A549 (cell line): Measurements from ENCODE around the gene SNAP25. TPM values are rescaled to one million over a fixed set of nuclear protein-coding genes. Genes with fewer than 3 reads are reported as not detected.

Source experiments
- ATAC-seq, 2 experiments: fragments of 200-7000 bp in 1 of 2; fragments of >200 bp in 1 of 2; cut with Nextera tagmentation in 1 of 2; cut with Tn5 transposase in 1 of 2; 3 replicates each; pipeline versions ENCODE4 v1.8.0 to v1.9.1; 2018 to 2020; ENCODE audit warnings: mild to moderate bottlenecking in 1 of 2, moderate library complexity in 1 of 2
- CTCF ChIA-PET: fragments of 300-600 bp; sonication (Branson Sonifier 250); formaldehyde crosslinking; extraction: SDS; loops from one replicate; lab custom pipeline; 2021; ENCODE audit warnings: antibody characterized with exemption, inconsistent platforms; lab: Yijun Ruan, JAX
- POLR2A ChIA-PET: fragments of 350-600 bp; formaldehyde crosslinking; extraction: SDS; loops from one replicate; lab custom pipeline; 2021; ENCODE audit warnings: antibody characterized with exemption, inconsistent platforms; lab: Yijun Ruan, JAX
- DNase-seq, 2 experiments: peaks; one replicate each; pipeline versions ENCODE4 v3.0.0 to v3.0.0-alpha.2; 2011 to 2016; ENCODE audit warnings: low read depth in 1 of 2, low spot score in 1 of 2
- FAIRE-seq: peaks from 2 replicates; lab custom pipeline; 2011; peaks lifted over from hg19 to GRCh38; lab: Jason Lieb, UNC
- H3K27ac ChIP-seq, 2 experiments: fragments of >200 bp; sonication (Bioruptor Twin); formaldehyde crosslinking; 3 replicates each; pipeline ENCODE4 v1.5.1; 2016 to 2017
- H3K4me1 ChIP-seq: fragments of >200 bp; sonication (Bioruptor Twin); formaldehyde crosslinking; 3 replicates; pipeline ENCODE4 v1.6.1; 2016
- H3K4me2 ChIP-seq: fragments of >200 bp; sonication (Bioruptor Twin); formaldehyde crosslinking; 3 replicates; pipeline ENCODE4 v1.6.1; 2016
- H3K4me3 ChIP-seq: fragments of >200 bp; sonication (Bioruptor Twin); formaldehyde crosslinking; 3 replicates; pipeline ENCODE4 v1.5.1; 2016
- H3K9me3 ChIP-seq: fragments of >200 bp; sonication (Bioruptor Twin); formaldehyde crosslinking; 3 replicates; pipeline ENCODE4 v1.6.1; 2016
- BHLHE40 ChIP-seq: IDR thresholded peaks from 2 replicates; pipeline ENCODE4 v1.6.1; 2012; ENCODE audit warnings: low read depth, low read length, inconsistent platforms
- CBX2 ChIP-seq: fragments of 200-600 bp; sonication (generic); IDR thresholded peaks from 2 replicates; pipeline ENCODE4 v1.6.1; 2016; ENCODE audit warnings: low read depth, mild to moderate bottlenecking, borderline replicate concordance
- CBX8 ChIP-seq: fragments of 200-600 bp; sonication (generic); IDR thresholded peaks from 2 replicates; pipeline ENCODE4 v1.6.1; 2016
- CEBPB ChIP-seq, 2 experiments: fragments of >200 bp in 1 of 2; sonication (Bioruptor Twin) in 1 of 2; formaldehyde crosslinking in 1 of 2; IDR thresholded peaks; 2 replicates each; pipeline ENCODE4 v1.6.1; 2012 to 2016
- EP300 ChIP-seq, 2 experiments: fragments of >200 bp; sonication (Bioruptor Twin); formaldehyde crosslinking; IDR thresholded peaks; 2 replicates in 1 of 2; 3 replicates in 1 of 2; pipeline ENCODE4 v1.6.1; 2016 to 2017
- HDAC2 ChIP-seq: fragments of 200-600 bp; sonication (generic); IDR thresholded peaks from 2 replicates; pipeline ENCODE4 v1.6.1; 2016
- HEYL ChIP-seq: fragments of 250-450 bp; sonication (Bioruptor Pico); IDR thresholded peaks from 2 replicates; pipeline ENCODE4 v1.8.0; 2021; ENCODE audit warnings: mild to moderate bottlenecking, moderate library complexity
- HOXB13 ChIP-seq: fragments of 250-450 bp; sonication (Bioruptor Pico); IDR thresholded peaks from 2 replicates; pipeline ENCODE4 v1.5.0; 2020; ENCODE audit warnings: low read depth, mild to moderate bottlenecking, moderate library complexity
- HOXB5 ChIP-seq: fragments of 250-450 bp; sonication (Bioruptor Pico); IDR thresholded peaks from 2 replicates; pipeline ENCODE4 v1.5.0; 2020; ENCODE audit warnings: mild to moderate bottlenecking, moderate library complexity
- JUN ChIP-seq, 2 experiments: fragments of >200 bp; sonication (Bioruptor Twin); formaldehyde crosslinking; IDR thresholded peaks; 2 replicates in 1 of 2; 3 replicates in 1 of 2; pipeline ENCODE4 v1.6.1; 2016 to 2017
- KDM5A ChIP-seq: fragments of 200-600 bp; sonication (generic); IDR thresholded peaks from 2 replicates; pipeline ENCODE4 v1.6.1; 2016; ENCODE audit warnings: antibody characterized with exemption, mild to moderate bottlenecking
- MAZ ChIP-seq: fragments of 150-350 bp; IDR thresholded peaks from 2 replicates; pipeline ENCODE4 v1.6.1; 2014; ENCODE audit warnings: antibody characterized with exemption, low read depth, low read length, borderline replicate concordance
- MYC ChIP-seq: IDR thresholded peaks from 2 replicates; pipeline ENCODE4 v1.6.1; 2012; ENCODE audit warnings: mild to moderate bottlenecking, inconsistent platforms, low read length, improper control_type of control experiment, borderline replicate concordance
- NFE2L2 ChIP-seq: fragments of 150-350 bp; conservative IDR thresholded peaks from 2 replicates; pipeline ENCODE4 v1.6.1; 2014; ENCODE audit warnings: low read length
- NR3C1 ChIP-seq: fragments of >200 bp; sonication (Bioruptor Twin); formaldehyde crosslinking; IDR thresholded peaks from 3 replicates; pipeline ENCODE4 v1.6.1; 2017
- PHF8 ChIP-seq: fragments of 200-600 bp; sonication (generic); IDR thresholded peaks from 2 replicates; pipeline ENCODE4 v1.6.1; 2016; ENCODE audit warnings: low read depth, mild to moderate bottlenecking, antibody characterized with exemption, moderate library complexity, borderline replicate concordance
- POLR2AphosphoS2 ChIP-seq: conservative IDR thresholded peaks from 2 replicates; pipeline ENCODE4 v1.6.1; 2012; ENCODE audit warnings: low read length, improper control_type of control experiment, inconsistent platforms
- RAD21 ChIP-seq, 2 experiments: fragments of >200 bp in 1 of 2; sonication (Bioruptor Twin) in 1 of 2; formaldehyde crosslinking in 1 of 2; IDR thresholded peaks in 1 of 2; conservative IDR thresholded peaks in 1 of 2; 2 replicates in 1 of 2; 3 replicates in 1 of 2; pipeline ENCODE4 v1.6.1; 2012 to 2018; ENCODE audit warnings: inconsistent platforms in 1 of 2
- RARB ChIP-seq: fragments of 250-450 bp; sonication (Bioruptor Pico); IDR thresholded peaks from 2 replicates; pipeline ENCODE4 v1.8.0; 2021; ENCODE audit warnings: mild to moderate bottlenecking, moderate library complexity
- RCOR1 ChIP-seq: fragments of 150-350 bp; IDR thresholded peaks from 2 replicates; pipeline ENCODE4 v1.6.1; 2014; ENCODE audit warnings: antibody characterized with exemption, low read length, low read depth
- RFX5 ChIP-seq: fragments of 450-650 bp; IDR thresholded peaks from 2 replicates; pipeline ENCODE4 v1.7.1; 2014; ENCODE audit warnings: antibody characterized with exemption, mild to moderate bottlenecking, moderate library complexity
- SMC3 ChIP-seq: fragments of >200 bp; sonication (Bioruptor Twin); formaldehyde crosslinking; IDR thresholded peaks from 3 replicates; pipeline ENCODE4 v1.6.1; 2018; ENCODE audit warnings: inconsistent platforms
- SREBF2 ChIP-seq: fragments of 450-650 bp; IDR thresholded peaks from 2 replicates; pipeline ENCODE4 v1.6.1; 2014; ENCODE audit warnings: mild to moderate bottlenecking, moderate library complexity
- TP53 ChIP-seq: fragments of 250-450 bp; sonication (Bioruptor Pico); IDR thresholded peaks from 2 replicates; pipeline ENCODE4 v1.5.0; 2021; ENCODE audit warnings: mild to moderate bottlenecking, moderate library complexity
- ZC3H11A ChIP-seq: fragments of 450-650 bp; IDR thresholded peaks from 2 replicates; pipeline ENCODE4 v1.6.1; 2014; ENCODE audit warnings: antibody characterized with exemption, mild to moderate bottlenecking
- ZFP36 ChIP-seq: fragments of 450-650 bp; IDR thresholded peaks from 2 replicates; pipeline ENCODE4 v1.6.1; 2014; ENCODE audit warnings: borderline replicate concordance; ENCODE audit not compliant: partially characterized antibody
- ZNF302 ChIP-seq: fragments of 250-450 bp; sonication (Bioruptor Pico); IDR thresholded peaks from 2 replicates; pipeline ENCODE4 v1.9.0; 2021; ENCODE audit warnings: inconsistent platforms, mild to moderate bottlenecking, moderate library complexity
- WGBS: methylation state at CpG from one replicate; pipeline ENCODE4 v1.1.6; 2017; ENCODE audit errors: missing lambda C conversion rate; 5-methylcytosine and 5-hydroxymethylcytosine counted together
- polyA plus RNA-seq, 4 experiments: library from polyadenylated mRNA; depleted of rRNA in 3 of 4; stranded (reverse); fragments of >200 nt; fragmentation: RNase III in 1 of 4; extraction: RNeasy Plus Mini Kit Qiagen cat#74134 plus additional on column Dnase treatment in 1 of 4; gene quantifications; 2 replicates in 3 of 4; 3 replicates in 1 of 4; pipeline ENCODE4 v1.2.3, GENCODE V29; 2011 to 2017
- TF ChIP-seq, protein P1 (sequence below): IDR thresholded peaks from 2 replicates; pipeline ENCODE4 v1.6.1; 2012; ENCODE audit warnings: low read depth, borderline replicate concordance
- TF ChIP-seq, protein P2 (sequence below): fragments of >200 bp; sonication (Bioruptor Twin); formaldehyde crosslinking; IDR thresholded peaks from 2 replicates; pipeline ENCODE4 v1.6.1; 2016
- TF ChIP-seq, protein P3 (sequence below): fragments of 250-450 bp; sonication (Bioruptor Pico); IDR thresholded peaks from 2 replicates; pipeline ENCODE4 v1.5.0; 2021; ENCODE audit warnings: mild to moderate bottlenecking, moderate library complexity, borderline replicate concordance
- TF ChIP-seq, protein P4 (sequence below): IDR thresholded peaks from 2 replicates; pipeline ENCODE4 v1.6.1; 2012
- TF ChIP-seq, protein P5 (sequence below): fragments of 200-600 bp; sonication (generic); IDR thresholded peaks from 2 replicates; pipeline ENCODE4 v1.6.1; 2016; ENCODE audit warnings: antibody characterized with exemption, mild to moderate bottlenecking, moderate library complexity

The SNAP25 gene
- polyA plus RNA-seq, 2 of the 4 experiments (the other 2 are of a cell fraction): 39.6 to 53.6 TPM

DNA sequence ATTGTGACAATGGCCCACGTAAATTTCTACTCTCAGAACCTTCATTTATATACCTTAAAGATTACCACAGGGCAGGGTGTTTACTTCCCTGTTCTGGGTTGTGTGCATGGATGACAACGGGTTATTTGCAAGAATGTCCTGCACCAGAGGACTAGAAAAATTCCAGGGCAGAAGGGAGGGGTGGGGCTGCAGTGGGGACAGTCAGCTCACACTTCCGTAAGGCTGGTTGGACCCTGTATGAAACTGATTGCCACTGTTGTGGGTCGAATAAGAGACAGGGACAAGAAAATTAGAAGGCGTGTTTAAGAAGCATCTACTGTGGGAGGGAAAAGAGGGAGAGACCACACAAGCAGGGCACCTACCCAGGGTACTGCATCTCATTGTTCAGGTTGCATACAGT lies 96.5 kb downstream of the SNAP25 start:
- peak overlapping the region; percentile 43; the same call in 2 of the 3 replicates for H3K4me2 ChIP-seq
- H3K4me1 ChIP-seq: peaks cover 38% of the 10 kb centered on the region
- peak overlapping the region; percentile 50 to 83 for H3K27ac ChIP-seq
- ChIA-PET CTCF (interaction anchor here (1.4 to 3.7 kb wide), 4 partner anchors 17 to 337 kb away, joined by 3 to 20 read pairs (median 10); no protein-coding TSS in a partner anchor), POLR2A (interaction anchor here (1.0 to 1.5 kb wide), 2 partner anchors 103 to 112 kb away, joined by 3 read pairs; no protein-coding TSS in a partner anchor)
- TF ChIP-seq JUN (IDR thresholded peaks at IDR 0.05) (no peak), NFE2L2 (no peak), TP53 (CRISPR knock-in tag) (no peak), MYC (no peak), BHLHE40 (no peak), RARB (CRISPR knock-in tag) (no peak), POLR2AphosphoS2 (no peak), HDAC2 (no peak), NR3C1 (no peak), SREBF2 (no peak), ZNF302 (CRISPR knock-in tag) (no peak), CBX8 (no peak), PHF8 (no peak), RAD21 (conservative IDR thresholded peaks at IDR 0.05 in 1 of 2, IDR thresholded peaks at IDR 0.05 in 1 of 2) (no peak), HEYL (CRISPR knock-in tag) (no peak), CBX2 (no peak), HOXB5 (CRISPR knock-in tag) (no peak)
- TF ChIP-seq, protein P1, sequence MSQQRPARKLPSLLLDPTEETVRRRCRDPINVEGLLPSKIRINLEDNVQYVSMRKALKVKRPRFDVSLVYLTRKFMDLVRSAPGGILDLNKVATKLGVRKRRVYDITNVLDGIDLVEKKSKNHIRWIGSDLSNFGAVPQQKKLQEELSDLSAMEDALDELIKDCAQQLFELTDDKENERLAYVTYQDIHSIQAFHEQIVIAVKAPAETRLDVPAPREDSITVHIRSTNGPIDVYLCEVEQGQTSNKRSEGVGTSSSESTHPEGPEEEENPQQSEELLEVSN: no peak
- TF ChIP-seq, protein P2, sequence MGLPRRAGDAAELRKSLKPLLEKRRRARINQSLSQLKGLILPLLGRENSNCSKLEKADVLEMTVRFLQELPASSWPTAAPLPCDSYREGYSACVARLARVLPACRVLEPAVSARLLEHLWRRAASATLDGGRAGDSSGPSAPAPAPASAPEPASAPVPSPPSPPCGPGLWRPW: no peak
- DNase-seq: no peak
- peaks cover 25% of the 10 kb centered on the region for H3K9me3 ChIP-seq
- no peak for ATAC-seq
- WGBS: 71% methylated on average over 5 of the region's 5 CpGs
- H3K4me3 ChIP-seq: no peak overlapping the region
- no peak for FAIRE-seq

DNA sequence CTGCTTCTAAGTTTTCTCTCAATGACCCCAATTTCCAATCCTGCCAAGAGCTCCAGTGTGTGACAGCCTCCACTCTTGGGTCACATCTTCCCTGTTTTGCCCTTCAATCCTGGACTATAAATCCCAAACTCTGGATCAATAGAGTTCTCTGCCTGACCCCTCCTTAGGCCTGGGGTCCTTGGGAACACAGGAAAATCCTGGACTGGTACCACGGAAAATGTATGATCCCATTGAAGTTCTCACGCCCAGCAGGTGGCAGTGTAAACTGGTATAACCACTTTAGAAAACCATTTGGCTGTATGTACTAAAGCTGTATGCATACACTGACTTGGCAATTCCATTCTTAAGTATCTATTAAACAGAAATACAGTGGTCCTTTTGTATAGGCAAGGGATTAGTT lies 98.0 kb downstream of the SNAP25 start:
- H3K4me2 ChIP-seq: no peak overlapping the region
- WGBS: 63% methylated on average over 2 of the region's 2 CpGs
- DNase-seq (peak in 1 of 2 experiments; percentile 76), FAIRE-seq (no peak), ATAC-seq (peak in 1 of 2 experiments; percentile 54; a peak in 3 of 6 replicates)
- H3K9me3 ChIP-seq: peaks cover 27% of the 10 kb centered on the region
- POLR2A ChIA-PET: interaction anchor here (1.9 to 2.4 kb wide), 2 partner anchors 36 to 118 kb away, joined by 4 to 9 read pairs; partner anchors contain the start of gene MKKS
- CTCF ChIA-PET: interaction anchor here (0.6 to 3.7 kb wide), 18 partner anchors 9 to 338 kb away, joined by 3 to 20 read pairs (median 5); no protein-coding TSS in a partner anchor
- H3K4me1 ChIP-seq: peaks cover 37% of the 10 kb centered on the region
- peak overlapping the region; percentile 30 to 56; a peak in 5 of 6 replicates for H3K27ac ChIP-seq
- H3K4me3 ChIP-seq: no peak overlapping the region
- no peak for TF ChIP-seq MYC
- no peak for TF ChIP-seq NFE2L2
- TF ChIP-seq, protein P3, sequence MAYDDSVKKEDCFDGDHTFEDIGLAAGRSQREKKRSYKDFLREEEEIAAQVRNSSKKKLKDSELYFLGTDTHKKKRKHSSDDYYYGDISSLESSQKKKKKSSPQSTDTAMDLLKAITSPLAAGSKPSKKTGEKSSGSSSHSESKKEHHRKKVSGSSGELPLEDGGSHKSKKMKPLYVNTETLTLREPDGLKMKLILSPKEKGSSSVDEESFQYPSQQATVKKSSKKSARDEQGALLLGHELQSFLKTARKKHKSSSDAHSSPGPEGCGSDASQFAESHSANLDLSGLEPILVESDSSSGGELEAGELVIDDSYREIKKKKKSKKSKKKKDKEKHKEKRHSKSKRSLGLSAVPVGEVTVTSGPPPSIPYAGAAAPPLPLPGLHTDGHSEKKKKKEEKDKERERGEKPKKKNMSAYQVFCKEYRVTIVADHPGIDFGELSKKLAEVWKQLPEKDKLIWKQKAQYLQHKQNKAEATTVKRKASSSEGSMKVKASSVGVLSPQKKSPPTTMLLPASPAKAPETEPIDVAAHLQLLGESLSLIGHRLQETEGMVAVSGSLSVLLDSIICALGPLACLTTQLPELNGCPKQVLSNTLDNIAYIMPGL (CRISPR knock-in tag): no peak
- no peak for TF ChIP-seq TP53 (CRISPR knock-in tag)
- TF ChIP-seq CEBPB (IDR thresholded peaks at IDR 0.05): no peak
- TF ChIP-seq, protein P4, sequence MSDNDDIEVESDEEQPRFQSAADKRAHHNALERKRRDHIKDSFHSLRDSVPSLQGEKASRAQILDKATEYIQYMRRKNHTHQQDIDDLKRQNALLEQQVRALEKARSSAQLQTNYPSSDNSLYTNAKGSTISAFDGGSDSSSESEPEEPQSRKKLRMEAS: no peak
- no peak for TF ChIP-seq MAZ
- TF ChIP-seq ZFP36: no peak
- TF ChIP-seq HOXB13 (CRISPR knock-in tag): peak; percentile 38; the same call in 1 of the 2 replicates
- TF ChIP-seq, protein P5, sequence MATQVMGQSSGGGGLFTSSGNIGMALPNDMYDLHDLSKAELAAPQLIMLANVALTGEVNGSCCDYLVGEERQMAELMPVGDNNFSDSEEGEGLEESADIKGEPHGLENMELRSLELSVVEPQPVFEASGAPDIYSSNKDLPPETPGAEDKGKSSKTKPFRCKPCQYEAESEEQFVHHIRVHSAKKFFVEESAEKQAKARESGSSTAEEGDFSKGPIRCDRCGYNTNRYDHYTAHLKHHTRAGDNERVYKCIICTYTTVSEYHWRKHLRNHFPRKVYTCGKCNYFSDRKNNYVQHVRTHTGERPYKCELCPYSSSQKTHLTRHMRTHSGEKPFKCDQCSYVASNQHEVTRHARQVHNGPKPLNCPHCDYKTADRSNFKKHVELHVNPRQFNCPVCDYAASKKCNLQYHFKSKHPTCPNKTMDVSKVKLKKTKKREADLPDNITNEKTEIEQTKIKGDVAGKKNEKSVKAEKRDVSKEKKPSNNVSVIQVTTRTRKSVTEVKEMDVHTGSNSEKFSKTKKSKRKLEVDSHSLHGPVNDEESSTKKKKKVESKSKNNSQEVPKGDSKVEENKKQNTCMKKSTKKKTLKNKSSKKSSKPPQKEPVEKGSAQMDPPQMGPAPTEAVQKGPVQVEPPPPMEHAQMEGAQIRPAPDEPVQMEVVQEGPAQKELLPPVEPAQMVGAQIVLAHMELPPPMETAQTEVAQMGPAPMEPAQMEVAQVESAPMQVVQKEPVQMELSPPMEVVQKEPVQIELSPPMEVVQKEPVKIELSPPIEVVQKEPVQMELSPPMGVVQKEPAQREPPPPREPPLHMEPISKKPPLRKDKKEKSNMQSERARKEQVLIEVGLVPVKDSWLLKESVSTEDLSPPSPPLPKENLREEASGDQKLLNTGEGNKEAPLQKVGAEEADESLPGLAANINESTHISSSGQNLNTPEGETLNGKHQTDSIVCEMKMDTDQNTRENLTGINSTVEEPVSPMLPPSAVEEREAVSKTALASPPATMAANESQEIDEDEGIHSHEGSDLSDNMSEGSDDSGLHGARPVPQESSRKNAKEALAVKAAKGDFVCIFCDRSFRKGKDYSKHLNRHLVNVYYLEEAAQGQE: no peak
- no peak for TF ChIP-seq ZC3H11A
- no peak for TF ChIP-seq RFX5
- TF ChIP-seq CBX8: no peak
- TF ChIP-seq SMC3: peak; percentile 47; the same call in 2 of the 3 replicates
- no peak for TF ChIP-seq EP300 (IDR thresholded peaks at IDR 0.05)
- TF ChIP-seq KDM5A: no peak
- no peak for TF ChIP-seq RCOR1
